Hematopoietic multipotent progenitor cell treated with erythropoietin and hydrocortisone succinate and interleukin-3 and kit ligand, for 17 days (in vitro differentiated cells): ENCODE data around the gene C1QTNF8.

ENCODE experiments used
- DNase-seq: peaks from one replicate; pipeline ENCODE4 v3.0.0-alpha.2; 2015; ENCODE audit warnings: low spot score

C1QTNF8 gene

GRCh38 chr16:1127101-1127500 is 31.1 kb upstream of the C1QTNF8 start:
- no peak for DNase-seq

GRCh38 chr16:1126586-1126985 is 30.5 kb upstream of the C1QTNF8 start:
- DNase-seq: no peak

DNA sequence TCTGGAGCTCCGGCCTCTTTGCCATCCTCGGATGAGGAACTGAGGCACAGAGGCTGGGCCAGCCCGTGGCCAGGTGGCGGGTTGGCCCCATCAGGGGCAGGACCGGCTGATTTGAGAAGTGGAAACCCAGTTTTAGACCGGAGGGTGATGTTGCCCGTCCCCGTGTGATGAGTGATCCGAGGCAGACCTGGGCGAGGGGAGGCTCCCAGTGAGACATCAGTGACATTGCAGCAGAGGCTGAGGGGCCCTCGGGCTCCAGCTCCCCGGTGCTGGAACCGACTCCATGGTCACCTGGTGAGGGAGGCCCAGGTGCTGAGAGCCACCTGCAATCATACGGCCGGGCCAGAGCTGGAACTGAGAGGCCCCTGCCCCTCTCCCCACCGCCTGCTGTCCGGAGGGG is 30.0 kb upstream of the C1QTNF8 start:
- no peak for DNase-seq

- DNase-seq: no peak
Observed at GRCh38 chr16:1125471-1125870, 29.4 kb upstream of the C1QTNF8 start.

DNA sequence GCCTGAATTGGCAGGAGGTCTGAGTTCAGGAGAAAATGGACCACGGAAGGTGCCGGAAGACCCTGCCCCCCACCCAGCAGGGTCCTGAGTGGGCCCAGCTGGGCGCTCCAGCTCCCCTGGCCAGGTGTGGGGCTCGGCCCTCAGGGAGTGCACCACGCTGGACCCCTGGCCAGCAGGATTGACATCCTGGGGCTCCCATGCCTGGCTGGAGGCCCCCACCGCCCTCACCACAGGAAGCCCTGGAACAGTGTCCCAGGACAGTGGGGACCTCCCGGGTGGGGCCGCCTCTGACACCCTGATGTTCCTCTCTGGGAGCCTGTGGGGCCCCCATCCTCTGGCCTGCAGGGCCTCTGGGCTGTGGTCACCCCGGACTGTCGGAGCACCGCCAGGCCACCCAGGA is 28.8 kb upstream of the C1QTNF8 start:
- DNase-seq: no peak

DNA sequence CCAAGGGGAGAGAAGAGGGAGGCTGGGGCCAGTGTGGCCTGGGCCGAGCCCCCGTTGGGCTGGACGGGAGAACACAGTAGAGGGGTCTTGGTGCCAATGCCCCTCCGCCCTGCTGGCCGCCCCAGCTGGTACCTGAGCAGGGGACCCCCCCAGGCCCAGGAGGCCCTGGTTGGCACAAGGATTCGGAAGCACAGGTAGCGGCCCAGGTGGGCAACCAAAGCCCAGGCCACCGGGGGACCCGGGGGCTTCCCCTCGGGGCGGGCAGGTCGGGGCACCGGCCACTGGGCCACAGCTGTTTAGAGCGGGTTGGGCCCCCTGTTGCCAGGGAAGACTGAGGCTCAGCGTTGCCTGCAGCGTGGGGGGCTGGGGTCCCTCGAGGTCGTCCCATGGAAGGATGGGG is 28.2 kb upstream of the C1QTNF8 start:
- DNase-seq: no peak

- DNase-seq: no peak
Observed at GRCh38 chr16:1123525-1124230, 27.6 kb upstream of the C1QTNF8 start.

DNA sequence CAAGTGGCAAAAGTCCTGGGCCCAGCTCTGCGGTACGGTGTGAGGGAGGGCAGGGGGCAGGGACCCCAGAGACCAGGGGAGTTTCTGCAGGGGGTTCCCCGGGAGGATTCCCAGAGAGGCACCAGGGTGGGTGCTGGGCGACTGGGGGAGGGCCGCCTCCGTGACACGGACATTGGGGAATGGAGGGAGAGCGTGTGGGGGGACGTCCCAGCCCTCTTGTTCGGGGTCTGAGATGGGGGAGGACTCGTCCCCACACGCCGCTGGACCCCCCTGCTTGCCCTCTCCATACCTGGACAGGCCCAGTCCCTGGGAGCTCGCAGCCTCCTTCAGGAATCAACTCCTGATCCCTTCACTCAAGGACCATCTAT is 26.3 kb upstream of the C1QTNF8 start:
- no peak for DNase-seq

GRCh38 chr16:1121601-1122397 is 25.8 kb upstream of the C1QTNF8 start:
- no peak for DNase-seq

- no peak for DNase-seq
Observed at GRCh38 chr16:1121009-1121408, 25.0 kb upstream of the C1QTNF8 start.

DNA sequence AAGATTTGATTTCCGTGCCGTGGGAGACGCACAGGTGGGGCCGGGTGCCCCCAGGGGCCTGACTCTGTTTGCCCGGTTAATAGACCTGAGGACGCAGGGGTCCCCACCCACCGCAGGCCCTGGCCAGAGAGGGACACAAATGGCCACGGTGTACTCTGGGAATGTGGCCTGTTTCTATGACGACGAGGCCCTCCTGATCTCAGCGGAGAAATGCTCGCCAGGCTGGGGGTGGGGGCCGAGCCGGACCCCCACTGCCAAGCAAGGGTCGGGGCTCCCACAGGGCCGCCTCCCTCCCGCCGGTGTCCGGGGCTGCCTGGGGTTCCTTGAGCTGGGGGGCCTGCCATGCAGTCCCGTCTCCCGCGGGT is 24.5 kb upstream of the C1QTNF8 start:
- DNase-seq: no peak

DNA sequence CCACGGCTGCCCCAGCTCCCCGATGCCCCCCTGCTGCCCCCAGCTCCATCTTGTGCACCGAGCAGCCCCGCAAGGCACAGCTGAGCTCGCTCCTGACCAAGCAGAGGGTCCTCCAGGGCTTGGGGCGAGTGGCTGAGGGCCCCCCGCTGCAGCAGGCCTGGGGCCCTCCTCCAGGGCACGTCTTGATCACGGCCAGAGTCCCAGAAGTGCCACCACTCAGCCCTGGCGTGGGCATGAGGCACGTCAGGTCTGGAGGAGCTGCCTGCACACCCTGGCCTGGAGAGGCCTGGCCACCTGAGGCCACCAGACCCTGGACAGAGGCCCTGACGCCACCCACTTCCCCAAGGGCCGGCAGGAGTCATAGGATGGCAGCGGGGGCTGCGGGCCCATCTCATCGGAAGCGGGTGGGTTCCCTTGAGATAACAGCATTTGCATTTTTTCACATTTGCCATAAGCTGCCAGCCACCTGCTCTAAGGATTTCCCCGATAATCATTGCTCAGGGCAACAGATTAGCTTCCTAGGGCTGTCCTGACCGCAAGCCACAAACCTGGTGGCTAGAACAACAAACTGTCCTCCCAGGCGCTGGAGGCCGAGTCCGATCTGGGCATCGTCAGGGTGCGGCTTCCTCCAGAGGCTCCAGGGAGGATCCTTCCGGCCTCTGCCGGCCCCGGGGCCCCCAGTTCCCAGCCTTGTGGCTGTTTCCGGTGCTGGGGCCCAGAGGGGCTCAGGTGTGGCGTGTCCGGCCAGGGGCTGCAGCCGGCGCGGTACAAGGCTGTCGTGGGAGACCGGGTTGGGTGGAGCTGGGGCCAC is 23.9 kb upstream of the C1QTNF8 start:
- DNase-seq: no peak

GRCh38 chr16:1119129-1119528 is 23.1 kb upstream of the C1QTNF8 start:
- DNase-seq: no peak

DNA sequence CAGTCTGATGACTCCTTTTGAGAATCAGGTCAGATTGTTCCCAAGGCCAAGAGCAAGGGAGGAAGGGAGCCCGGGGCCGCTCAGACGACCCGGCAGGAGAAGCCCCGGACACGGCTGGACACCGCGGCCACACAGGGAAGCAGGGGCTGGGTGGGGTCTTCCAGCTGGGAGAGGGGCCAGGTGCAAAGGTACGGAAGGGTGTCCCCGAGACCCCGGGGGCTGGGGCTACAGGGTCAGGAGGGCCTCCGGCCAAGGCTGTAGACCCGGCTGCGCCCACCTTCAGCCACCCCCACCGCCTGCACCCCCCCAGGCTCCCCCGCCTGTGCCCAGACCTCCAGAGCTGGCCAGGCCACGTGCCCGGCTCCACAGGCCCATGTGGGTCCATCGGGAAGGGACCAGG is 21.9 kb upstream of the C1QTNF8 start:
- no peak for DNase-seq

DNA sequence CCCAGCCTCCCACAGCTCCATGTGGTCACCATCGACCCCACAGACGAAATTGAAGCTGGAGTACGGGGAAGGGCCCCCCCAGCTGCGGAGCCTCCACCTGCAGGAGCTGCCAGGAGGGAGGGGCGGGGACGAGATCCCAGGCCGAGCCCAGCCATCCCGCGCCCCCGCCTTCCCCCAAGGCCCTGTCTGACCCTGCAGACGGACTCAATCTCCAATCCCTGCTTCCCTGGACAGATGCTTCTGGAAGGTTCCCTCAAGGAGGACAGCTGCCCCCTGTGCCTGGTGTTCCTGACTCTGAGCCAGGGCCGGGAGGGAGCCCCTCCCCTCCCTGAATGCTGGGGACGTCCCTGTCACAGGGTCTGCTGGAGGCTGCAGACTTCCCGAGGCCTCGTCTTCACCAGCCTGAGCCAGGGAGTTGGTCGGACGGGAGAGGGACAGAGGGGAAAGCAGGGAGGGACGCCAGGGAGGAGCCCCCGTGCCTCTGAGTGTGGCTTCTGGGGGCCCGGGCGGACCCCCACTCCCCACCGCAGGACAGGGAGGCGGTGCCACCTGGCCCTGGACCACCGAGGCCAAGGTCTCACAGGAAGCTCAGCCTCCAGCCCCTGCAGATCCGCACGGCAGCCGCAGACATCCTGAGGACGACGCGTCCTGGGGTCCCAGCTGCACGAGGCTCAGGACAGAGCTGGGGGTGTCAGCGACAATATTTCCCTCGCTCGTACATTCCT is 21.3 kb upstream of the C1QTNF8 start:
- no peak for DNase-seq

DNA sequence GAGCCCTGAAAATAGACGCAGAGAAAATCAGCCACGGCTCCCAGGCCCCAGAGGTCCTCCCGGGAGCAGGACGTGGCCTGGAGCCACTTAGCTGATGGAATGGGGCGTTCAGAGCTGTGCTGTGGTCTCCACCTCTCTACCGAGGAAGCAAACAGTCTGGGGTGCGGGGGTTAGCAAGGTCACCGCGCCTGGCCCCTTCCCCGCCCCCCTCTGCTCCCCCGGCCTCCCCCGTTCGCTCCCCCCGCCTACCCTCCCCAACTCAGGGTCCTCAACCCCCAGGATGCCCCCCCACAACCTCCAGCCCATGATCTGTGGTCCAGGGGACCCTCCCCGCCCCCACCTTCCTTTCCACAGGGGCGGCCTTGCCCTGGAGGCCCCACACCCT is 20.6 kb upstream of the C1QTNF8 start:
- no peak for DNase-seq

DNA sequence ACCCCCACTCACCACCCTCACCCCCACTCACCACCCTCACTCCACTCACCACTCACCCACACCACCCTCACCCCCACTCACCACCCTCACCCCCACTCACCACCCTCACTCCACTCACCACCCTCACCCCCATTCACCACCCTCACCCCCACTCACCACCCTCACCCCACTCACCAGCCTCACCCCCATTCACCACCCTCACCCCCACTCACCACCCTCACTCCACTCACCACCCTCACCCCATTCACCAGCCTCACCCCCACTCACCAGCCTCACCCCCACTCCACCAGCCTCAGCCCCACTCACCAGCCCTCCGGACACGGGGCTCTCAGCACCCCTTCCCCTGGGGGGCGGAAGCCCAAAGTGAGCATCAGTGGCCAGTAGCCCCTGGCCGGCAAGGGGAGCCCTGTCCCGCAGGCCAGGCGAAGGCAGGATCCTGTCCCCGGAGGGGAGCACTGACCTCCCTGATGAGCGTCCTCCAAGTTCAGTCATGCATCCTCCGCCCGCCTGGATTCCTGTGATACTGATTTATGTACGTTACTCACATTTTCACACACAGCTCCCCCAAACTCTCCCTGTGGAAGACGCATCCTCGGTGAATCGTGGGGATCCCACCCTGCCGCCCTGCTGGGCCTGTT is 18.0 kb upstream of the C1QTNF8 start:
- no peak for DNase-seq

- no peak for DNase-seq
Observed at GRCh38 chr16:1113489-1113888, 17.4 kb upstream of the C1QTNF8 start.

DNA sequence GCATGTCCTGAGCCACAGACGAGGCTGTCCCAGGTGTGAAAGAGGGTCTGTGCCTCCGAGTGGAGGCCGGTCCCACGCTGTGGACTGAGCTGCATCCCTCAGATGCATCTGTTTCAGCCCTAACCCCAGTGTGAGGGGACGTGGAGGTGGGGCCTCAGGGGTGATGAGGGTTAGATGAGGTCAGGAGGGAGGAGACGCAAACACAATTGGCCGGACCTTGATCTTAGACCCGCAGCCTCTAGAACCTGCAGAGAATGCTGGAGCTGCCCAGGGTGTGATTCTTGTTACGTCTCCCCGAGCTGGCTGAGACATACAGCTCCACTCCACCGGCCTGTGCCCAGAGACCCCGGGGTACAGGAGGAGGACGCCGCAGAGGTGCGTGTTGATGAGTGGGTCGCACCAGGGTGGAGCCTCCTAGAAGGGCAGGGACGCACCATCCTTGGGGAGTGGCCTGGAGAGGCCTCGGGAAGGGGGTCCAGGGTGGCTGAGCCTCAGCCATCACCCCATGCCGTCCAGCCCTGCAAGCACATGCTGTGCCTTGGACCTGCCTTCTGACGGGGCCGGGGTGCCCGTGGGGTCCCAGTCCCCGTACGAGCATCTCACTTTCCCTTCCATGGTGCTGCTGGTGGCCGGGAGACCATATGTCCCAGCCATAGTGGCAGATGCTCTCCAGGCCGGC is 16.6 kb upstream of the C1QTNF8 start:
- no peak for DNase-seq

DNA sequence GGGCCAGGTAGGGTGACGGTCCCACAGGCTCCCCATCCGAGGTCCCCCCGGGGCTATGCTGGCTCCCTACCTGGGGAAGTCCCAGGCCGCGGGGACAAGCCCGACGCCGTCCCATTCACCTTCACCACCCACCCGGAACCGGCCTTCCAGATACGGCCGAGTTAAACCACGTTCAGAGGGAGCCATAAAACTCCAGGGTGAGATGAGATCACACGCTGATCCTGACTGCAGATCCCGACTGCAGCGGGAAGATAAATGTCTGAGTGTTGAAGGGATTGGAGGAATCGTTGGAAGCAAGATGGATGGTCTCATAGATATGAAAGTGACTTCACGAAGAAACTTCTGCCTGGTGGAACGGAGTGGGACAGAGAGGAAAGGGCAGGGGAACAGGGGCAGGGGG is 13.6 kb upstream of the C1QTNF8 start:
- no peak for DNase-seq
